COLO829 (cell line): ENCODE results near the gene TSPAN18.
"Not testable (repeated sequence)": the region's sequence is repeated elsewhere in the genome, so short reads cannot be mapped to it uniquely, and the experiment has no call there.

ENCODE experiments used
- DNase-seq: peaks from one replicate; pipeline ENCODE4 v3.0.0; 2012; ENCODE audit warnings: low spot score

The TSPAN18 gene

DNA sequence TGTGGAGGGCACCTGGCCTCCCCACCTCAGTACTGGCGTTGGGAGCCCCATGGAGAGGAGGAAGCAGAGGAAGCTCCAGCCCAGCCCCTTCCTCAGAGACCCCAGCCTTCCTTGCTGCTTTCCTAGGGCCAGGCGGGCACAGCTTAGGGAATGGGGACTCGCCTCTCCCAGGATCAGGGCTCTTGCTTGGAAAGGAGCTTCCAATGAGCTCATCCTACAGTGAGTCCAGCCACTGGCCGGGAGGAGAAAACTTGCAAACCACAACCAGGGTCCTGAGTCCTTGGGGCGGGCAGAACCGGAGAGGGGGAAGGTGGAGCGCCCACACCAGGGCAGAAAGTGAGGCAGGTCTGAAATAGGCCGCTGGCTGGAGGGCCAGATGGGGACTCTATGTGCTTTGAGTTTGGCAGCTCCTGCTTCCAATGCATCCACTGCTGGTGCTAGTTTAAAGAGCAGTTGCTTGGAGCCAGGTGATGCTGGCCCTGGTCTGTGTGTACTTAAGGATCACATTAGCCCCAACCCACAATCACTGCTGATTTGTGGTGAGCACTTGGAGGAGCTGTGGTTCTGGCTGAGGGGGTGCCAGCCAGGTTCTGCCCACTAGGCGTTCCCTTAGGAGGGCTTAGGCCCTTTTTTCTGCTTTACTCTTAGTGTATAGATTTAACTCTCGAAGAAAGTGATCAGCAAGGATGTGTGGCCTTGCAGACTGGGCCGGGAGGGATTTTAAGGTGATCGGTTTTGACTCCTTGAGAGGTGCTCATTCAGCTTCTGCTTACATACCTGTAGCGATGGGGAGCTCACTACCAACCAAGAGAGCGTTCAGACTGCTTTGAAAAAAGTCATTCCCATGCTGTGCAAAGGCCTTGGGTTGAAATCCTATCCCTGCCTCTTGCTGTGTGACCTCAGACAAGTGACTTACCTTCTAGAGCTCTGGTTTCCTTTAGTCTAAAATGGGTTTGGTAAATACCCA lies 142.0 kb downstream of the TSPAN18 start:
- DNase-seq: no peak

DNA sequence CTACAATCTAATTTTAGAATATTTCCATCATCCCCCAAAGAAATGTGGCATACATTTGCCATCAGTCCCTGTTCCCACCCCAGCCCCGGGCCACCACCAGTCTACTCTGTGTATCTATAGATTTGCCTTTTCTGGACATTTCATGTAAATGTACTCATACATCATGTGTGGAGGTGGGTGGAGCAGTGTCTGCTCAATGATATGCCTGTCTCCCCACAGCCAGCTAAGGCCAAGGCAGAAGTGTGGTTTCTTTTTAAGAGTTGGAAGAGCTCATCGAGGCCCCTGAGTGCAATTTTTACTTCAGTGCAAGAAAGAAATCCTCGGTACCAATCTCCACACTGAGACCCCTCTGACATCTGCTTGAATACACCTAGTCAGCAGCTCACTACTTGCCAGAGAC lies 143.4 kb downstream of the TSPAN18 start:
- DNase-seq: no peak

DNA sequence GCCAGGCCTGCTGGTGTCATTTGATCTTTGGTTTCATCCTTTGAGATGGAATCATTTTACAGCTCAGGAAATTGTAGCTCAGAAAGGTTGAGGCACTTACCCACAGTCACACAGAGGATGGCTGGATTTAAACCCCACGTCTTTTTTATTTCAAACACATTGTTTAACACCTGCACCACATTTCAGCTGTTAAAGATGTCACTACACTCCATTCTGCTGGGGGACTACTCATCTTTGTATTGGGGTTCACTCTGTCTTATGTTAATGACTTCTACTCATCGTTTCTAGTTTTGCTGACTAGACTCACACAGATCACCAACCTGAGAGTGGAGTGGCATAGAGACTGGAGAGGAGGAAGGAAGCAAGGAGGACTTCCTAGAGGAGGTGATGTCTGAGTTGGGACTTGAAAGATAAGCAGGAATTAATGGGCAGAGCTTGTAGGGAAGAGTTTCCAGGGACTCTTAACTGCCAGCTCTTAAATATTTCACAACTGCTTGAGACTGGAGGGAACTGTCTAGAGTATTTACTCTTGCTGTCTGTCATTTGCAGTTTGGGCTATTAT lies 143.9 kb downstream of the TSPAN18 start:
- DNase-seq: no peak

DNA sequence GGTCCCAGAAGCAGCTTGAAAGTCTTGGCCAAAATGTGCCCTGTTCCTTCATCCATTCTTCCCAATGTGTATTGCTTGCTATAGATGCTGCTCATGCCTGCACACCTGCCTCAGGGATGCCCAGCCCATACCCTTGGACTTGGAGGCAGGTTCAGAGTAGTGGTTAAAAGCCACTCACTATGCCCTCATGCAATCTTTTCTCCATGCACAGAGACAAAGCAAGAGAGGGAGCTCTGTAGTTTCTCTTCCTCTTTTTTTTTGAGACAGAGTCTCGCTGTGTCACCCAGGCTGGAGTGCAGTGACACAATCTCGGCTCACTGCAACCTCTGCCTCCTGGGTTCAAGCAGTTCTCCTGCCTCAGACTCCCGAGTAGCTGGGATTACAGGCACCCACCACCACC lies 144.9 kb downstream of the TSPAN18 start:
- DNase-seq: not testable (repeated sequence)

DNA sequence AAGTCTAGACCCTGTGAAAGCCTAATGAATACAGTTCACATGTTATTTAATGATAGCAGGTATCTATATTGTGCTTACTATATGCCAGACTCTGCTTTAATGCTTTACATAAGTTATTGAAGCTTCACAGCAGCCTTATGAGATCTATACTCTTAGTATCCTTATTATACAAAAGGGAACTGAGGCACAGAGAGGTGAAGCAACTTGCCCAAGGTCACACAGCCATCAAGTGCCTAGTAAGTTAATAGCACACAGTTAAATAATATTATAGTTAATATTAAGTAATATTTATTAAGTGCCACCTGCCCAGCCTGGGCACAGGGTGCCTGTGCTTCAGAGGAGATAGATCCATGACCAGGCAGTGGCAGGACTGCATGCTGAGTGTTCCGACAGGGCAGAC lies 145.8 kb downstream of the TSPAN18 start:
- DNase-seq: no peak

DNA sequence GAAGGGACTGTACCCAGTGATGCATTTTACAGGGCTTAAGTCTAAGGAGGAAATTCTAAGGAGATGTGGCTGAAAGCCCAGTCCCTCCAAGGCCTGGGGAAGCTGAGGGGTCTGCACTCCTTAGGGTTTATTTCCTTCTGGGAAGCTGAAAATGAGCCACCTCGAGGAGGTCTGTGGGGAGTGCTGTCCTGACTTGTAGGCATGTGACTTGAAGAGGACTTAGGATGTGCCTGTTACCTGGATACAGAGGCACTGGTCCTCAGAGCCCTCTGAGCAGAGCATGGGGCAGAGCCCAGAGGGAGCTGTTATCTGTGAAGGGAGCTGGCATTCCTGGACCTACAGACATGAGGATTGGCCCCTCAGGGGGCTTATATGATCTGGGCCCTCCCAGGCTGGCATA lies 146.8 kb downstream of the TSPAN18 start:
- DNase-seq: no peak

DNA sequence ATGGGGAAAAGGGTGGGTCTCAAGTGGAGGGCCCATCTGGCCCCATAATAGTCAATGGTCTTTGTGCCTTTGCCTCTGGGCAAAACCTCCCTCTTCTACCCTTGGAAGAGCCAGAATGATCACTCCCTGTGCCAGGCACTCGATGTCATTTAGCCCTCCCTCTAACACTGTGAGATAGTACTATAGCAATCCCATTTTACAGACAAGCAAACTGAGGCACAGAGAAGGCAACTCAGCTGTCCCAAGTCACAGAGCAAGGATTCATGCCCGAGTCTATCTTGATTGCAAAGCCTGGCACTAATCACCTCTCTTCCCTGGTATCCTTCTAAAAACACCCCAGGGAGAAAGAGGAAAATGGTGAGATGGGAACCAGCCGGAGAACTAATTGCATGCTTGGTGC lies 147.5 kb downstream of the TSPAN18 start:
- DNase-seq: no peak

DNA sequence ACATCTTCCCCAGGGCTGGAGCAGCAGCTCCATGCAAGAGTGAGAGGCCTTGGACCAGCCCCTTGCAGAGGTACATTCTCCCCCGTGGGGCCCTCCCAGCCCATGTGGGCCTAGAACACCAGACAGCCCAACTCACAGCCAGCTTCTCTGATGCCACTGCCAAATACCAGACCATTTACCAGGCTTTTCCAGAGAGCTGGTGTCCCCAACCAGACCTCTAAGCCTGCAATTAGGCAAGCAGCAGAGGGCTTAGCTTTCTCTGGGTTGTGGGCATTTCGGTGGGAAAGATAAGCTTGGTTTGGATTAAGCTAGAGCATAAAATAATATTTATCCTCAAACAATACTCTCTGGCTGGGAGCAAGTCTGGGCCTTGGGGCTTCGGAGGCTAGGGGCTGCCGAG lies 148.3 kb downstream of the TSPAN18 start:
- DNase-seq: no peak

DNA sequence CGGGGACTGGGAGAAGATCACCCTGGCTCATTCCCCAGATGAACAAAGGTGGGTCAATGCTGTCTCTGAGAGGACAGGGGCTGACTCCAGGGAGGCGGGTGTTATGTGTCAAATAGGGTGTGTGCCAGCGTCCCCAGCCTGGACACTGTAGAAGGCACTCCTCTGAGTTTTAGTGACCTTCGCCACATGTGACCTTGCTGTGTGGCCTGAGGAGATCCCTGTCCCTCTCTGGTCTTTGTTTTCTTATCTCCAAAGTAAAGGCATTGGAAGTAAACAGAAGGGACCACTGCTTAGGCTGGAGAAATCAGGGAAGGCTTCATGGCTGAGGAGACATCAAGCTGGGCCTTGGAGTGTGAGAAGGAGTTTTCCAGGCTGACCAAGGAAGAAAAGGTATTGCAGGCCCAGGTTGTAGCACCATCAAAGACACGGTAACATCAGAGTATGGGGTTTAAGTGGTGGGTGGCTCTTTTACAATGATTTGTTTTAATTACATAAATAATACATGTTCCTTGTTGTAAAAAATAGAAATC lies 149.5 kb downstream of the TSPAN18 start:
- no peak for DNase-seq

DNA sequence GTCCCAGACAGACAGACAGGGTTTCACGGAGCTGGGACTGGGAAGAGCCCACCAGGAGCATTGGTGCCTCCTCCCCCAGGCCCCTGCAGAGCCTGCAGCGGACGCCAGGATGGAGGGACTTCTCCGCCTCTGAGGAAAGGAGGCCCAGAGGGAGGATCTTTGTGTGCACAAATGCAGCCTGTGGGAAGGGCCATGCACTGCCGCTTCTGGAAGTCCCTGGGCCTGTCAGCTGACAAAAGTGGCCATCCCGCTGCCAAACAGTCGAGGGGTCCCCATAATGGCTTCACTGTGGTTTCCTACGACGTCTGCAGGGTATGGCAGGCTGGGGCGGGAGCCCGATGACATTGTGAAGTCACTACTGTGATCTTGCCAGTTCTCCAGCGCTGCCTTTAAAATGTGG lies 150.1 kb downstream of the TSPAN18 start:
- DNase-seq: no peak

DNA sequence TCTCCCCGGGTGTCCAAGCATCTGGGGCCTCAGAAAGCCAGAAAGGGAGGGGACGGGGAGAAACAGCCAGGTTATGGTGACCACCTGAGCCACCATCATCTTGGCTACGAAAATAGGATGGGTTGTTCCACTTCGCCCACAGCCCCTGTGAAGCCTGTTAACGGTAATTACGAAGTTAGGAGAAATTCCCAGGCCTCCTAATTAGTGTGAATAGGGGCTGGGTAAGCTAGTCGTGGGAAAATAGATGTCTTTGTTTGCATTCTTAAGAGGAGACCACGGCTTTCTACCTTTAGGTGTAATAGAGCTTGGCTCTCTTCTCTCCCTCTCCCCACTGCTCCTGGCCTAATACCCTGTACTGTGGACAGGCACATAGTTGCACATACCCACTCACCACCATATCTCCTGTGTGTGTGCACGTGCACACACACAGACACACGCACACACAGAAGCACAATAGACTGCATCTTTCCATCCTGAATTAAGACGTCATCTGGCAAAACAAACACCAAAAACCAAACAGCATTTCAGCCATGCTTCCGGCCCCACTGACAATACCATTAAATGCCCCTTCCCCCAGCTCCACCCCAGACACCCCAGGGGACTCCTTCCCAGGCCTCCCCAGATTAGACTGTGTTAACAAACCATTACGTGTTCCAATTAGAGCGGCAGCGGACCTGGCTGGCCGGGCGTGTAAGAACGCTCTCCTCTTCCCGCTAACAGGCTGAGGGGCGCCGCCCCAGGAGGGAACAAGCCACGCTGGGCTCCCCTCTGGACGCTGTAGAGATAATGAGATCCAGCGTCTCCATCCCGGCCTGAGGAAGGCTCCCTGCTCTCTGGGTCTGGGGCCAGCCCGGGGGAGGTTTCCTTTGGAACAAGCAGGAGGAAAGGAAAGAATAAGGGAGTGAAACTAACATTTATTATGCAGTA lies 151.1 kb downstream of the TSPAN18 start:
- DNase-seq: no peak

DNA sequence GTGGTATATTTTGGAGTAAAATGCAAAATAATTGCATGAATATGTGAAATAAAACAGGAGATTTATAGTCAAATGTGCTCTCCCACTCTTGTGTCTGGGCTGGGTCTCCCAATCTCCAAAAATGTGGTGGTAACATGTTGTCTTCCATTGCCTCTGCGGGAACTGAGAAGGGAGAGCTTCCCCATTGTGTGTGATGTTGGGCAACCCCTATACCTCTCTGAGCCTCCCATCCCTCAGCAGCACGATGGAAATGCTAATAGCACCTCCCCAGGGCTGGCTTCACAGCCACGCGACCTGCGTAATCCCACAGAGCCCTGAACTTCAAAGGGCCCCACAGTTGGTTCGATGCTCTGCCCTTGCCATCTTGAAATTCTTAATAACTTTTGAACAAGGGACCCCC lies 151.9 kb downstream of the TSPAN18 start:
- no peak for DNase-seq

DNA sequence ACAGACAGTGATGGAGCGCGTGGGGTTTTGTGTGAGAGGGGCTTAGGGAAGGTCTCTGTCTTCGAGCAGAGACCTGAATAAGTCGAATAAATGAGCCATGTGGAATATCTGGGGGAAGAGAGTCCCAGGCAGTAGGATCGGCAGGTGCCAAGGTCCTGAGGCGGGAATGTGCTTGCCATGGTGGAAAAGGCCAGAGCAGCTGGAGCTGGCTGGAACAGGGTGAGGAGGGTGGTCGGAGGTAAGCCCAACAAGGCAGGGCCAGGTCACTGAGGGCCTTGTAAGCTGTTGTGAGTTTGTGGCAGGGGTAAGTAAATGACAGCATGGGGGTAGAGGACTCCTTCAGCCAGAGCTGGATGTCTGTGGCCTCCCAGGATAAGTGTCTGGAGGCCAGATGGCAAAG lies 152.7 kb downstream of the TSPAN18 start:
- no peak for DNase-seq

DNA sequence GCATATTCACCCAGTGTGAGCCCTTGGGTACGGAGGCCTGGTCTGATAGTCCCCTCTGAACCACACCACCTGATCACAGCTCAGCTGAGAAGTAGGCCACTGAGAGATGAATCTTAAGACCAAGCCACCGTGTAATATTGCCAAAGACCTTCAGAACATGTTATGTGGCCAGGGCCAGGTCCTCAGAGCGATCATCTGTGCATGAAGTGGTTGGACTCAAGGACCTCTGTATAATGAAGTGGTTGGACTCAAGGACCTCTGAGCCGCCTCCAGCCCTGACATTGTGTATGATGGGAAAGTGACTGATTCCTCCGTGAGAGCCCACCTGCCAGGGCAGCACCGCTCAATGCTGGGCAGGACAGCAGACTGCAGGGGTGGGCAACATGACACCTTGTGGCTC lies 153.7 kb downstream of the TSPAN18 start:
- no peak for DNase-seq

DNA sequence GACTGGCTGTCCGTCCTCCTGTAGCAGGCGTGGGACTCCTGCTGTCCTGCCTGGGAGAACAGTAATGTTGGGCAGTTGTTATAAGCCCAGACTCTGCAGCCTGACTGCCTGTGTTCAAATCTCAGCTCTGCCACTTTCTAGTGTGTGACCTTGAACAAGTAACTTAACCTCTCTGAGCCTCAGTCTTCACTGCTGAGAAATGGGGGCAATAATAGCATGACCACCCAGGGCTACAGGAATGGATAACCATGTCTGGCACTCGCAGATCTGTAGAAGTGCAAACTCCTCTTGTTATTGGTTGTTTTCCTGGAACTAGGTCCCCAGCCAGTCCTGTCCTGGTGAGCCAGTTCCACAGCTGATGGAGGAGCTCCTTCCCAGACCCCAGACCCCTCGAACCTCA lies 154.2 kb downstream of the TSPAN18 start:
- DNase-seq: no peak

DNA sequence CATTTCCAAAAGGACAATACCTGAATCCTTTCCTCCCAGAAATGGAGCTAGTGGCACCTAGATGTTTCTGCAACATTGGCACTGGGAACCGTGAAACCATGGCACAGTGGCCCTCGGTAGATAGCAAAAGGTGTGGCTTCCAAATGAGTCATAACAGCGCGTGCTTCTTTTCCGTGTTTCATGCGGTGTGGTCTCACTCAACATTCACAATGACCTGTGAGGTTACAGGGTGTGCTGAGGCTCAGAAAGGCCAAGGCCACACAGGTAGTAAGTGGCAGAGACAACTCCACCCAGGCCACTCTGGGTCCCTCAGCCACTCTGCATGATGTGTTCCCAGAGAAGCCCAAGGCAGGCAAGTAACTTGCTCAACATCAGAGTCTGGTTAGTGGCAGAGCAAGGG lies 156.5 kb downstream of the TSPAN18 start:
- DNase-seq: no peak

DNA sequence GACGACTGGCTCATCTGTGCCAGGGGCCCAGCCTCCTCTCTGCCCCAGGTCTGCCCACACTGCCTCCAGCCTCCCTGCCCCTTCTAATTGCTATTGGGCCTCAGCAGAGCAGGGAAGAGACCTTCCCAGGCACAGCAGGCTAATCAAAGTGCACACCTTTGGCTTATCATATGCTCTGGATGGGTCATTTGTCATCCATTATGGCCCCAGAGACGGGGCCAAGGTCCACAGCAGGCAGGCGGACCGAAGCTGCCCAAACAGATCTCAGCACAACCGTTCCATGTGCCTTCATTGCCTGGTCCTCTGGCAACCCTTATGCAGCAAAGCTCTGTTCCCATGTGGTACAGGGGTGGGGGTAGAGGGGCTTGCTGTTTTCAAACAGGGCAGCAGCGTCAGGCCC lies 157.3 kb downstream of the TSPAN18 start:
- DNase-seq: no peak

DNA sequence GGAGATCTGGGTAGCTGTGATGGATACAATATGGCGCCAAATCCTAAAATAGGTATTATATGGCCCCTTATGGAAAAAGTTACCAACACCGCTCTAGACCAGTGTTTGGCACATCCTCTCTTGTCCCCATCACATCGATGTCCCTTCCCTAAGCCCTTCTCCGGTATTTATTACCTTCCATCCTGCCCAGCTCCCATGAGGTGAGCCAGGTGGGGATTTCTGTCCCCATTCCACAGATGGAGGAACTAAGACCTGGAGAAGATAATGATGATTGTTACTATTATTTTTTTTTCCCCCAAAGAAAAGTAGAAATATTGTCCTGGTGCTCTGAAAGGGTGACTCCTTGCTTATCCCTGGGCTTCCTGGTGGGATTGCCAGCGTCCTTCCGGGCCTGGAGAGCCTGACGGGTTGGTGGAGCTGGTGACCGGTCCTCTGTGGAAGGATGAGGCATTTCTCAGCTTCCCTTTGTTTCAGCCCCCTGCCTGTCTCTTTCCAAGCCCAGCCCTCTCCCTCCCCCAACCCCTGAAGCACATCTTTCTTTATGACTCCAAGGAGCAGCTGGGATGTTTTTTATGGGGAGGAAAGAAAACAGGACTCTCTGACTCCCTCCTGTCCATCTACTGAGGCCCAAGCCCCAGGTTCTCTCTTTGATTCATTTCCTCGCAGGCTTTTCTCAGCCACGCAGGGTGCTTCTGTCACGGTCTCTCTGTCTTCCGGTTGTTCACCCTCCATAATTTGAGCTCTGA lies 158.5 kb downstream of the TSPAN18 start:
- DNase-seq: no peak

DNA sequence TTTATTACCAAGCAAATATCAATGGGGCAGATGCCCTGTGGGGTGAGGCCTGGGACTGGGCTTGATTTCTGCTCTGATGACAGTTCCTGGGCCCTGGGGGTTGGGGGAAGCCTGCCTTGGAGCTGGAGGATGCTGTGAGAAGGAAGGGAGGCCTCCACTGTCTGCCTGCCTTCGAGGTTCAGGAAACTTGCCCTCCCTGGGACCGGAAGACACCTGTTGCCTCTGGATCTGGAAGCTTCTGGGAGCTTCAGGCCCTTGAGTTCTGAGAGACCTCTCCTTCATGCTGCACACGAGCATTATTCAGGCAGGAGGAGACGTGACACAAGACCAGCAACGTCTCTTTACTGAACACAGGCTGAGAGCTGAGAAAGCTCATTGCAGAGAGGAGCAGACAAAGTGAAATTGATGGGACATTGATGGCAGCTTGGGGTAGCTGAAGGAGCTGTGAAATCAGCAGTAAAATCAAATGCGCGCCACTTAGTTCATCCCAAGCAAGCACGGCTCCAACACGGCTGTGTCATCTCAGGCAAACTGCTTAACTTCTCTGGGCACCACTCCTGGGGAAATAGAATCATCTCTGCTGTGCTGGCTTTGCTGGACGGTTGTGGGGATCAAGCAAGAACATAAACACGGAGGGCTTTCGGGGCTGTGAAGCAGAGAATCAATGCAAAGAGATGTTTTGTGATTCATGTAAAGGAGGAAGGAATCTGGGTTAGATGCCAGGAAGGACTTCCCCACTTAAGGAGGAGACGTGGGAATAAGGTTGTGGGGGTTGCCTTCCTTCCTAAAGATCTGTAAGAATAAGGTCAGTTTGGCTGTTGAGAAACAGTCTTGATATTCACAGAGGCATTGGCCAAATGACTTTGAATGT lies 159.4 kb downstream of the TSPAN18 start:
- no peak for DNase-seq

DNA sequence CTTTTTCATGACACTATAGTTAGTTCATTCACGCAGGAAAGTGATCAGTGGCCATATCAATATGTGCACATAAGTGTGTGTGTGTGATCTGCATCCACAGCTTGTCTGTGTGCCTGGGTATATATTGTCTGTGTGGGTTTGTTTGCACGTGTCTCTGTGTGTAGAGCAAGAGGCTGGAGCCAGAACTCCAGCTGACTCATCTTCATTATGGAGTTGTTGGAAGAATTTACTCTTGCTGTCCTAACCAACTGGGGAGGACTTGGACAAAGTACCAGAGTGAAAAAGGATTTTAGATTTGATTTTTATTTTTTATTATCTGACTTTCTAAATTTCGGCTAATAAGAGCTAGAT lies 160.0 kb downstream of the TSPAN18 start:
- DNase-seq: peak; percentile 51

DNA sequence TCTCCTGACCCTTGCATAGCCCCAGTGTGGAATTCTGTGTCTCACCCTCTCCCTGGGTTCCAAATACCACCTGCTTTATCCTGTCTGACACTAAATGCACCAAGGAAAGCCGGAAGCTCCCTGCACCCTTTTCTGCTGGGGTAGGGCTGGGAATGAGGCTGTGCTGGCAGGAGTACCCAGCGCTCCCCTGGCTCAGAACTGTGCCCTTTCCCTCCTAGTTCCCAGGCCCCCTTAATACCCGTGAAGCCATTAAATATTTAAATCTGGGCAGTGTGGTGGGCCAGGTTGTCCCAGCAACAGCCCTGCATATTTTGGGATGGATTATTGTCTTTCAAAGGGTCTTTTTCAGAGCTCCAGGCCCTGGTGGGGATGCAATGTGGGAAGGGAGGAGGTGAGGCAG lies 160.9 kb downstream of the TSPAN18 start:
- DNase-seq: no peak
